Endothelial cell of umbilical vein (primary cell): Measurements from ENCODE around the gene TFDP2. TPM values are rescaled to one million over a fixed set of nuclear protein-coding genes. Genes with fewer than 3 reads are reported as not detected.

ENCODE experiments used
- BruUV-seq: library from RNA; stranded (reverse); fragments of 400-500 nt; replicated peaks from 2 replicates; lab custom pipeline; 2021; lab: Mats Ljungman, UMichigan
- CTCF ChIA-PET: fragments of 300-600, 350-600 bp; sonication (Branson Sonifier 250); formaldehyde crosslinking; loops from one replicate; lab custom pipeline; 2021; ENCODE audit warnings: antibody characterized with exemption, inconsistent platforms; lab: Charles Lee
- POLR2A ChIA-PET: fragments of 300-600, 350-600 bp; sonication (Branson Sonifier 250); formaldehyde crosslinking; loops from one replicate; lab custom pipeline; 2021; ENCODE audit warnings: antibody characterized with exemption, inconsistent platforms; lab: Charles Lee
- DNase-seq: peaks from one replicate; pipeline ENCODE4 v3.0.0-alpha.2; 2011; ENCODE audit warnings: low read depth, low spot score
- FAIRE-seq: peaks from 2 replicates; lab custom pipeline; 2011; peaks lifted over from hg19 to GRCh38; lab: Jason Lieb, UNC
- H2AFZ ChIP-seq: 2 replicates; pipeline ENCODE4 v1.6.0; 2012; ENCODE audit warnings: low read depth, low read length, control low read depth, inconsistent platforms
- H3K27ac ChIP-seq: 2 replicates; pipeline ENCODE4 v1.5.1; 2011; ENCODE audit warnings: low read depth, mild to moderate bottlenecking, control low read depth, low read length, moderate library complexity; ENCODE audit not compliant: insufficient read depth
- H3K27me3 ChIP-seq, 2 experiments: 2 replicates each; pipeline versions ENCODE4 v1.6.0 to v1.6.1; 2011; ENCODE audit warnings: low read length in 2 of 2, mixed read lengths in 1 of 2; ENCODE audit not compliant: control insufficient read depth in 2 of 2, insufficient read depth in 2 of 2
- H3K36me3 ChIP-seq, 2 experiments: 2 replicates in 1 of 2; 3 replicates in 1 of 2; pipeline ENCODE4 v1.5.1; 2011; ENCODE audit warnings: low read length in 2 of 2, mild to moderate bottlenecking in 1 of 2, moderate library complexity in 1 of 2; ENCODE audit not compliant: control insufficient read depth in 2 of 2, insufficient read depth in 2 of 2; ENCODE audit errors: extremely low read depth in 1 of 2
- H3K4me1 ChIP-seq: 3 replicates; pipeline ENCODE4 v1.5.1; 2011; ENCODE audit warnings: mild to moderate bottlenecking, low read length; ENCODE audit not compliant: control insufficient read depth, insufficient read depth; ENCODE audit errors: extremely low read depth
- H3K4me2 ChIP-seq: 2 replicates; pipeline ENCODE4 v1.6.1; 2011; ENCODE audit warnings: low read length, control low read depth, mixed read lengths; ENCODE audit not compliant: insufficient read depth
- H3K4me3 ChIP-seq, 3 experiments: fragments of 200-600 bp in 1 of 3; sonication (generic), shearing (Covaris generic) in 1 of 3; replicated peaks in 1 of 3; 2 replicates each; pipeline ENCODE4 v1.5.1; 2011 to 2016; ENCODE audit warnings: control low read depth in 3 of 3, low read length in 3 of 3, mild to moderate bottlenecking in 2 of 3, inconsistent platforms in 1 of 3, low read depth in 1 of 3, moderate library complexity in 1 of 3; ENCODE audit not compliant: insufficient read depth in 1 of 3
- H3K79me2 ChIP-seq: 2 replicates; pipeline ENCODE4 v1.6.0; 2012; ENCODE audit warnings: low read length, inconsistent platforms; ENCODE audit not compliant: control insufficient read depth, insufficient read depth
- H3K9ac ChIP-seq: replicated peaks from 2 replicates; pipeline ENCODE3; 2011; ENCODE audit warnings: low read length, control low read depth; ENCODE audit not compliant: insufficient read depth; ENCODE audit errors: extremely low read depth
- H3K9me1 ChIP-seq: replicated peaks from 3 replicates; pipeline ENCODE4 v1.6.0; 2011; ENCODE audit warnings: mild to moderate bottlenecking, low read length; ENCODE audit not compliant: control insufficient read depth, insufficient read depth; ENCODE audit errors: extremely low read depth
- H3K9me3 ChIP-seq: replicated peaks from 2 replicates; pipeline ENCODE4 v1.5.1; 2012; ENCODE audit warnings: low read length, inconsistent platforms; ENCODE audit not compliant: control insufficient read depth, insufficient read depth
- H4K20me1 ChIP-seq: replicated peaks from 2 replicates; pipeline ENCODE3; 2011; ENCODE audit warnings: mild to moderate bottlenecking, low read length; ENCODE audit not compliant: control insufficient read depth, insufficient read depth; ENCODE audit errors: extremely low read depth
- EZH2 ChIP-seq: IDR thresholded peaks from 2 replicates; pipeline ENCODE4 v1.6.1; 2012; ENCODE audit warnings: borderline replicate concordance, low read depth, mild to moderate bottlenecking, moderate library complexity, low read length, inconsistent platforms; ENCODE audit not compliant: severe bottlenecking
- FOS ChIP-seq: IDR thresholded peaks from 2 replicates; pipeline ENCODE4 v1.6.1; 2011; ENCODE audit warnings: mild to moderate bottlenecking, low read length, moderate library complexity, borderline replicate concordance; ENCODE audit not compliant: insufficient read depth
- GATA2 ChIP-seq: IDR thresholded peaks from 2 replicates; pipeline ENCODE4 v1.7.0; 2011; ENCODE audit warnings: low read depth, mild to moderate bottlenecking, moderate library complexity, mixed read lengths, low read length; ENCODE audit not compliant: insufficient read length, insufficient read depth
- JUN ChIP-seq: IDR thresholded peaks from 2 replicates; pipeline ENCODE4 v1.6.1; 2011; ENCODE audit warnings: borderline replicate concordance, low read depth; ENCODE audit not compliant: insufficient read length, insufficient read depth
- MYC ChIP-seq: IDR thresholded peaks from one replicate; pipeline ENCODE4 v1.6.1; 2011; ENCODE audit warnings: mild to moderate bottlenecking, low read depth, low read length
- POLR2A ChIP-seq: IDR thresholded peaks from 2 replicates; pipeline ENCODE4 v1.6.1; 2012; ENCODE audit warnings: low read depth, mild to moderate bottlenecking, control low read depth, low read length
- POLR2AphosphoS5 ChIP-seq: IDR thresholded peaks from 2 replicates; pipeline ENCODE4 v1.6.1; 2012; ENCODE audit warnings: low read depth, mild to moderate bottlenecking, control low read depth, low read length, moderate library complexity; ENCODE audit not compliant: insufficient read depth
- dilution Hi-C: fragments of 300-500 bp; cut with MboI; formaldehyde crosslinking; loops from one replicate; pipeline ENCODE4 v1.15.0; 2019; ENCODE audit warnings: low sequenced_read_pairs; ENCODE audit not compliant: extremely low pct_ligation_motif_present
- intact Hi-C: fragments of 100-400 bp; cut with micrococcal nuclease; formaldehyde crosslinking; loops from one replicate; pipeline ENCODE4 v1.10.0; 2022
- polyA plus RNA-seq, 4 experiments: library from polyadenylated mRNA; depleted of rRNA in 3 of 4; stranded (reverse) in 3 of 4; unstranded in 1 of 4; fragments of >200 nt; gene quantifications; 2 replicates each; pipeline versions ENCODE4 v1.2.1 to v1.2.3, GENCODE V29; 2011 to 2012; ENCODE audit warnings: missing spikeins in 1 of 4
- total RNA-seq: library from RNA; stranded (reverse); gene quantifications from 2 replicates; pipeline ENCODE4 v1.2.3, GENCODE V29; 2021

Gene TFDP2
- total and polyA plus RNA-seq, 2 donors (not counting 3 experiments of a cell fraction or from before 2014, with no cell fraction given) = 8.5 to 21.5 TPM

DNA sequence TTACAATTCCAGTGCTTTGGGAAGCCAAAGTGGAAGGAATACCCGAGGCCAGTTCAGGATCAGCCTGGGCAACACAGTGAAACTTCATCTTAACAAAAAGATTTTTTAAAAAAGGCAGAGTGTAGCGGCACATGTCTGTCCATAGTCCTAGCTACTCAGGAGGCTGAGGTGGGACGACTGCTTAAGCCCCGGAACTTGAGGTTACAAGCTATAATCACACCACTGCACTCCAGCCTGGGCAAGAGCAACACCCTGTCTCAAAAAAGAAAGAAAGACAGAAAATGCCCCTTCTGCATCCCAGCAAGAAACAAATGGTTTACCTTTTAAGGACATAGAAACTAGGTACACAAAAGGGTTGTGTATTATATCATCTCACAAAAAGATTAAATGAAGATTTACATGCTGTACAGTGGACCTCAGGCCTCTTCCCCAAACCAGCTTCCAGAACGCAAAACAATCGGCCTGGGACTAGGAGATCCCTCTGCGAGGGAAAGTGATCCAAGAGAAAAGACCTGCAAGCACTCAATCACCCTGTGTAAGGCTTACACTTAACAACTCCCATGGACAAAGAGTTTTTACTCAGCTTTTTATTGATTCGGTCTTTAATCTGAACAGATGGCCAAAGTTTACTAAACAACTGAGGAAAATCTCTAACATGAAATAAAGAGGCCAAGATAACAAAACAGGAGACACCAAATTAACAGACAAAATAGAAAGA, 21.2 kb downstream of the TFDP2 start:
- Histone ChIP-seq H3K4me1 (no peaks in the 10 kb centered on the region), H3K36me3 (no peaks in the 10 kb centered on the region), H3K4me3 (no peak overlapping the region), H3K4me2 (no peak overlapping the region), H3K9me3 (no peaks in the 10 kb centered on the region), H2AFZ (no peak overlapping the region), H3K9ac (no peak overlapping the region), H4K20me1 (no peaks in the 10 kb centered on the region), H3K27me3 (no peaks in the 10 kb centered on the region), H3K9me1 (no peaks in the 10 kb centered on the region), H3K27ac (no peak overlapping the region), H3K79me2 (no peaks in the 10 kb centered on the region)
- ChIA-PET CTCF (interaction anchor here (0.7 to 2.3 kb wide), 9 partner anchors 10 to 156 kb away, joined by 3 to 25 read pairs (median 5); no protein-coding TSS in a partner anchor), POLR2A (no interaction called here)
- intact Hi-C loops = loop anchor here (2.0 to 5.0 kb wide), 2 partner anchors 83 to 864 kb away; no protein-coding TSS in a partner anchor
- dilution Hi-C loops = no loop called here
- no TSS peak for BruUV-seq
- no peak for DNase-seq
- FAIRE-seq = no peak
- no peak for TF ChIP-seq POLR2A

- Histone ChIP-seq H3K36me3 (no peaks in the 10 kb centered on the region), H3K27me3 (no peaks in the 10 kb centered on the region), H3K27ac (no peak overlapping the region), H4K20me1 (no peaks in the 10 kb centered on the region), H2AFZ (no peak overlapping the region), H3K9me1 (no peaks in the 10 kb centered on the region), H3K9ac (no peak overlapping the region), H3K4me1 (no peaks in the 10 kb centered on the region), H3K9me3 (no peaks in the 10 kb centered on the region), H3K79me2 (no peaks in the 10 kb centered on the region), H3K4me2 (no peak overlapping the region), H3K4me3 (no peak overlapping the region)
- dilution Hi-C loops (no loop called here), intact Hi-C loops (no loop called here)
- ChIA-PET CTCF (interaction anchor here (0.6 to 3.0 kb wide), 12 partner anchors 9 to 201 kb away, joined by 3 to 225 read pairs (median 11); partner anchors contain the start of gene GK5), POLR2A (no interaction called here)
- BruUV-seq = no TSS peak
- TF ChIP-seq EZH2 = no peak
- no peak for TF ChIP-seq JUN
- no peak for TF ChIP-seq FOS
- TF ChIP-seq MYC = no peak
- no peak for TF ChIP-seq POLR2AphosphoS5
- TF ChIP-seq GATA2 = no peak
- no peak for DNase-seq
- no peak for FAIRE-seq
Measured at GRCh38 chr3:142124243-142124642, 25.1 kb downstream of the TFDP2 start.
